HG03558 (cell line): ENCODE results near the gene DNAH11.
"Not testable (repeated sequence)": the region's sequence is repeated elsewhere in the genome, so short reads cannot be mapped to it uniquely, and the experiment has no call there.

Experiments used
- ATAC-seq: cut with Tn5 transposase; IDR thresholded peaks from one replicate; pipeline ENCODE4 v1.9.1; 2021; ENCODE audit warnings: moderate number of reproducible peaks; ENCODE audit not compliant: unreplicated experiment; ENCODE audit errors: extremely low read depth

The DNAH11 gene

GRCh38 chr7:21691146-21691545 is 148.3 kb downstream of the DNAH11 start:
- not testable (repeated sequence) for ATAC-seq

- not testable (repeated sequence) for ATAC-seq
Measured at GRCh38 chr7:21700587-21700986, 157.7 kb downstream of the DNAH11 start.

GRCh38 chr7:21702303-21702702 is 159.5 kb downstream of the DNAH11 start:
- no peak for ATAC-seq

- no peak for ATAC-seq
Measured at GRCh38 chr7:21704359-21704758, 161.5 kb downstream of the DNAH11 start.

GRCh38 chr7:21706131-21706530 is 163.3 kb downstream of the DNAH11 start:
- ATAC-seq, result no peak

GRCh38 chr7:21707566-21707965 is 164.7 kb downstream of the DNAH11 start:
- no peak for ATAC-seq

- ATAC-seq, result no peak
Measured at GRCh38 chr7:21708096-21708495, 165.3 kb downstream of the DNAH11 start.

- ATAC-seq, result no peak
Measured at GRCh38 chr7:21717323-21717722, 174.5 kb downstream of the DNAH11 start.

- no peak for ATAC-seq
Measured at GRCh38 chr7:21718391-21718790, 175.6 kb downstream of the DNAH11 start.

- ATAC-seq, result no peak
Measured at GRCh38 chr7:21719846-21720245, 177.0 kb downstream of the DNAH11 start.

- ATAC-seq, result no peak
Measured at GRCh38 chr7:21722371-21722770, 179.5 kb downstream of the DNAH11 start.

GRCh38 chr7:21724562-21724961 is 181.7 kb downstream of the DNAH11 start:
- no peak for ATAC-seq

GRCh38 chr7:21730399-21730798 is 187.6 kb downstream of the DNAH11 start:
- no peak for ATAC-seq

- ATAC-seq, result no peak
Measured at GRCh38 chr7:21731977-21732376, 189.1 kb downstream of the DNAH11 start.

GRCh38 chr7:21732956-21733355 is 190.1 kb downstream of the DNAH11 start:
- not testable (repeated sequence) for ATAC-seq

GRCh38 chr7:21733837-21734236 is 191.0 kb downstream of the DNAH11 start:
- ATAC-seq, result no peak

GRCh38 chr7:21743493-21743892 is 200.7 kb downstream of the DNAH11 start:
- ATAC-seq, result no peak

GRCh38 chr7:21746949-21747348 is 204.1 kb downstream of the DNAH11 start:
- ATAC-seq, result no peak

GRCh38 chr7:21747806-21748205 is 205.0 kb downstream of the DNAH11 start:
- ATAC-seq, result no peak

GRCh38 chr7:21749378-21749777 is 206.5 kb downstream of the DNAH11 start:
- no peak for ATAC-seq

GRCh38 chr7:21753071-21753470 is 210.2 kb downstream of the DNAH11 start:
- ATAC-seq, result no peak

- no peak for ATAC-seq
Measured at GRCh38 chr7:21754963-21755362, 212.1 kb downstream of the DNAH11 start.
